HepG2 (cell line): ENCODE measurements around the gene PDSS2. TPM values are rescaled to one million over a fixed set of nuclear protein-coding genes. Genes with fewer than 3 reads are reported as not detected.

ENCODE experiments used
- ATAC-seq: fragments of 200-7000 bp; cut with Tn5 transposase; 3 replicates; pipeline ENCODE4 v1.9.1; 2020; ENCODE audit warnings: mild to moderate bottlenecking, moderate library complexity
- BruUV-seq: library from RNA; stranded (reverse); fragments of 400-500 nt; replicated peaks from 2 replicates; lab custom pipeline; 2021; lab: Mats Ljungman, UMichigan
- CTCF ChIA-PET: fragments of 300-600 bp; formaldehyde crosslinking; extraction: SDS; loops from one replicate; lab custom pipeline; 2021; ENCODE audit warnings: low total read pairs, inconsistent platforms, low intra/inter-chr PET ratio; lab: Yijun Ruan, JAX
- POLR2A ChIA-PET: fragments of 350-600 bp; sonication (Branson Sonifier 250); formaldehyde crosslinking; loops from one replicate; lab custom pipeline; 2020; ENCODE audit warnings: antibody characterized with exemption, inconsistent platforms; lab: Yijun Ruan, JAX
- DNase-seq: peaks from one replicate; pipeline ENCODE4 v3.0.0-alpha.2; 2015; ENCODE audit warnings: low spot score
- FAIRE-seq: peaks from 3 replicates; lab custom pipeline; 2011; peaks lifted over from hg19 to GRCh38; lab: Jason Lieb, UNC
- H2AFZ ChIP-seq: one replicate; pipeline ENCODE4 v1.6.1; 2011; ENCODE audit warnings: low read length, inconsistent platforms
- H3K27ac ChIP-seq: fragments of 300-600 bp; 3 replicates; pipeline ENCODE4 v1.8.0; 2011; ENCODE audit warnings: mixed run types, mild to moderate bottlenecking, mixed read lengths, low read length, inconsistent platforms; ENCODE audit not compliant: insufficient read depth; ENCODE audit errors: extremely low read length
- H3K27me3 ChIP-seq, 2 experiments: fragments of 200-600 bp in 1 of 2; 2 replicates in 1 of 2; 3 replicates in 1 of 2; pipeline versions ENCODE4 v1.6.0 to v1.8.0; 2011; ENCODE audit warnings: low read length in 2 of 2, mild to moderate bottlenecking in 2 of 2, moderate library complexity in 2 of 2, inconsistent platforms in 1 of 2; ENCODE audit not compliant: insufficient read depth in 2 of 2, control insufficient read depth in 1 of 2
- H3K36me3 ChIP-seq, 2 experiments: fragments of 200-600 bp in 1 of 2; replicated peaks in 1 of 2; 2 replicates in 1 of 2; 3 replicates in 1 of 2; pipeline versions ENCODE4 v1.5.1 to v1.8.0; 2011; ENCODE audit warnings: low read length in 2 of 2, inconsistent platforms in 1 of 2; ENCODE audit not compliant: insufficient read depth in 2 of 2, control insufficient read depth in 1 of 2
- H3K4me1 ChIP-seq: 2 replicates; pipeline ENCODE4 v1.5.1; 2012; ENCODE audit warnings: low read length, inconsistent platforms; ENCODE audit not compliant: insufficient read depth
- H3K4me2 ChIP-seq: 2 replicates; pipeline ENCODE4 v1.6.0; 2011; ENCODE audit warnings: low read depth, low read length, inconsistent platforms
- H3K4me3 ChIP-seq, 3 experiments: fragments of 200-600 bp in 1 of 3; sonication (generic), shearing (Covaris generic) in 1 of 3; replicated peaks in 1 of 3; 2 replicates each; pipeline ENCODE4 v1.5.1; 2011 to 2016; ENCODE audit warnings: low read length in 3 of 3, inconsistent platforms in 2 of 3, low read depth in 2 of 3, mild to moderate bottlenecking in 2 of 3, control low read depth in 1 of 3, mixed read lengths in 1 of 3; ENCODE audit not compliant: insufficient read depth in 1 of 3
- H3K79me2 ChIP-seq: one replicate; pipeline ENCODE4 v1.6.1; 2011; ENCODE audit warnings: low read length, inconsistent platforms; ENCODE audit not compliant: insufficient read depth
- H3K9ac ChIP-seq: 2 replicates; pipeline ENCODE4 v1.6.0; 2011; ENCODE audit warnings: mild to moderate bottlenecking, low read depth, low read length, inconsistent platforms; ENCODE audit not compliant: insufficient read depth
- H3K9me3 ChIP-seq: 2 replicates; pipeline ENCODE4 v1.5.1; 2012; ENCODE audit warnings: mild to moderate bottlenecking, low read length
- H4K20me1 ChIP-seq: 2 replicates; pipeline ENCODE4 v1.6.0; 2011; ENCODE audit warnings: inconsistent platforms, mild to moderate bottlenecking, low read length, moderate library complexity; ENCODE audit not compliant: insufficient read depth
- ARNTL ChIP-seq: sonication (generic); formaldehyde crosslinking; IDR thresholded peaks from 2 replicates; pipeline ENCODE4 v1.4.0; 2020; ENCODE audit warnings: mild to moderate bottlenecking, missing genetic modification reagents
- ELF3 ChIP-seq: IDR thresholded peaks from 2 replicates; pipeline ENCODE4 v1.6.1; 2016; ENCODE audit warnings: missing genetic modification reagents, missing compliant biosample characterization
- KDM6A ChIP-seq: IDR thresholded peaks from 2 replicates; pipeline ENCODE4 v1.6.1; 2016; ENCODE audit warnings: low read depth
- MNT ChIP-seq: fragments of 450-650 bp; IDR thresholded peaks from 2 replicates; pipeline ENCODE4 v1.6.1; 2016
- PHF20 ChIP-seq: sonication (generic); formaldehyde crosslinking; IDR thresholded peaks from 2 replicates; pipeline ENCODE4 v1.5.0; 2020; ENCODE audit warnings: mild to moderate bottlenecking, missing genetic modification reagents
- SMAD9 ChIP-seq: sonication (generic); formaldehyde crosslinking; IDR thresholded peaks from 2 replicates; pipeline ENCODE4 v1.5.1; 2020; ENCODE audit warnings: mild to moderate bottlenecking, missing genetic modification reagents
- TBX3 ChIP-seq: fragments of 450-650 bp; IDR thresholded peaks from 2 replicates; pipeline ENCODE4 v1.6.1; 2017; ENCODE audit warnings: antibody characterized with exemption, mild to moderate bottlenecking, inconsistent platforms, borderline replicate concordance
- ZBTB26 ChIP-seq: IDR thresholded peaks from 2 replicates; pipeline ENCODE4 v1.6.1; 2016; ENCODE audit warnings: missing compliant biosample characterization, missing genetic modification reagents, borderline replicate concordance
- ZFY ChIP-seq: sonication (generic); formaldehyde crosslinking; IDR thresholded peaks from 2 replicates; pipeline ENCODE4 v1.4.0; 2020; ENCODE audit warnings: missing genetic modification reagents
- ZNF333 ChIP-seq: sonication (generic); formaldehyde crosslinking; IDR thresholded peaks from 2 replicates; pipeline ENCODE4 v1.4.0; 2020; ENCODE audit warnings: mild to moderate bottlenecking, missing genetic modification reagents, borderline replicate concordance
- WGBS: methylation state at CpG from one replicate; pipeline ENCODE4 v1.1.6; 2017; ENCODE audit warnings: low lambda C conversion rate; 5-methylcytosine and 5-hydroxymethylcytosine counted together
- in situ Hi-C: cut with HindIII; loops from 2 replicates; pipeline ENCODE4 v1.10.0; 2017; ENCODE audit warnings: low pct_unique_long_range_greater_than_20kb; ENCODE audit not compliant: extremely low pct_ligation_motif_present
- intact Hi-C: fragments of 100-400 bp; cut with micrococcal nuclease; formaldehyde crosslinking; loops from one replicate; pipeline ENCODE4 v1.10.0; 2022; ENCODE audit not compliant: unreplicated experiment
- polyA plus RNA-seq, 8 experiments: library from polyadenylated mRNA; depleted of rRNA in 3 of 8; stranded (reverse) in 7 of 8; unstranded in 1 of 8; fragments of >200 nt; fragmentation: Illumina TruSeq in 4 of 8; extraction: Trizol in 4 of 8; gene quantifications; 2 replicates each; pipeline versions ENCODE4 v1.2.1 to v1.2.3, GENCODE V29; 2011 to 2016; ENCODE audit warnings: low read depth in 4 of 8, missing spikeins in 1 of 8, mixed read lengths in 1 of 8; ENCODE audit not compliant: insufficient read depth in 1 of 8
- total RNA-seq, 5 experiments: library from RNA; depleted of rRNA; stranded (reverse); fragments of >200 nt; fragmentation: Illumina TruSeq; extraction: Trizol; gene quantifications; 2 replicates each; pipeline ENCODE4 v1.2.3, GENCODE V29; 2016; ENCODE audit warnings: low read depth in 1 of 5
- TF ChIP-seq, protein P1 (sequence below): sonication (generic); formaldehyde crosslinking; IDR thresholded peaks from 2 replicates; pipeline ENCODE4 v1.4.0; 2020; ENCODE audit warnings: mild to moderate bottlenecking, missing genetic modification reagents
- TF ChIP-seq, protein P2 (sequence below): sonication (generic); formaldehyde crosslinking; IDR thresholded peaks from 2 replicates; pipeline ENCODE4 v1.8.0; 2022; ENCODE audit warnings: mild to moderate bottlenecking, missing genetic modification reagents, borderline replicate concordance

The PDSS2 gene
- total and polyA plus RNA-seq, 2 of the 13 experiments (the other 11 are each of a cell fraction or from before 2014, with no cell fraction given), result 16.2 to 17.0 TPM

- 98% methylated on average over 4 of the region's 4 CpGs for WGBS
- Histone ChIP-seq H3K36me3 (peaks cover 0 to 10% of the 10 kb centered on the region in 2 experiments; a peak in 1 of 5 replicates), H3K79me2 (no peaks in the 10 kb centered on the region), H3K4me3 (no peak overlapping the region), H3K4me2 (no peak overlapping the region), H2AFZ (no peak overlapping the region), H3K4me1 (peaks cover 9% of the 10 kb centered on the region; the same call in 1 of the 2 replicates), H3K27ac (no peak overlapping the region), H3K9me3 (no peaks in the 10 kb centered on the region), H3K9ac (no peak overlapping the region), H3K27me3 (no peaks in the 10 kb centered on the region), H4K20me1 (no peaks in the 10 kb centered on the region)
- BruUV-seq, result no TSS peak
- no peak for FAIRE-seq
- in situ Hi-C loops (no loop called here), intact Hi-C loops (no loop called here)
- DNase-seq, result no peak
- ChIA-PET CTCF (no interaction called here), POLR2A (no interaction called here)
- no peak for ATAC-seq
- TF ChIP-seq SMAD9 (CRISPR knock-in tag) (no peak), ZBTB26 (CRISPR knock-in tag) (no peak), ZNF333 (CRISPR knock-in tag) (no peak), KDM6A (CRISPR knock-in tag) (no peak), PHF20 (CRISPR knock-in tag) (no peak), ARNTL (CRISPR knock-in tag) (no peak), ELF3 (CRISPR knock-in tag) (no peak), MNT (no peak), TBX3 (no peak), ZFY (CRISPR knock-in tag) (no peak)
- TF ChIP-seq, protein P1, sequence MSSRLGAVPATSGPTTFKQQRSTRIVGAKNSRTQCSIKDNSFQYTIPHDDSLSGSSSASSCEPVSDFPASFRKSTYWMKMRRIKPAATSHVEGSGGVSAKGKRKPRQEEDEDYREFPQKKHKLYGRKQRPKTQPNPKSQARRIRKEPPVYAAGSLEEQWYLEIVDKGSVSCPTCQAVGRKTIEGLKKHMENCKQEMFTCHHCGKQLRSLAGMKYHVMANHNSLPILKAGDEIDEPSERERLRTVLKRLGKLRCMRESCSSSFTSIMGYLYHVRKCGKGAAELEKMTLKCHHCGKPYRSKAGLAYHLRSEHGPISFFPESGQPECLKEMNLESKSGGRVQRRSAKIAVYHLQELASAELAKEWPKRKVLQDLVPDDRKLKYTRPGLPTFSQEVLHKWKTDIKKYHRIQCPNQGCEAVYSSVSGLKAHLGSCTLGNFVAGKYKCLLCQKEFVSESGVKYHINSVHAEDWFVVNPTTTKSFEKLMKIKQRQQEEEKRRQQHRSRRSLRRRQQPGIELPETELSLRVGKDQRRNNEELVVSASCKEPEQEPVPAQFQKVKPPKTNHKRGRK (CRISPR knock-in tag), result no peak
- TF ChIP-seq, protein P2, sequence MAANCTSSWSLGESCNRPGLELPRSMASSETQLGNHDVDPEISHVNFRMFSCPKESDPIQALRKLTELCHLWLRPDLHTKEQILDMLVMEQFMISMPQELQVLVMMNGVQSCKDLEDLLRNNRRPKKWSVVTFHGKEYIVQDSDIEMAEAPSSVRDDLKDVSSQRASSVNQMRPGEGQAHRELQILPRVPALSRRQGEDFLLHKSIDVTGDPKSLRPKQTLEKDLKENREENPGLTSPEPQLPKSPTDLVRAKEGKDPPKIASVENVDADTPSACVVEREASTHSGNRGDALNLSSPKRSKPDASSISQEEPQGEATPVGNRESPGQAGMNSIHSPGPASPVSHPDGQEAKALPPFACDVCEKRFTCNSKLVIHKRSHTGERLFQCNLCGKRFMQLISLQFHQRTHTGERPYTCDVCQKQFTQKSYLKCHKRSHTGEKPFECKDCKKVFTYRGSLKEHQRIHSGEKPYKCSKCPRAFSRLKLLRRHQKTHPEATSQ (CRISPR knock-in tag), result no peak
These were observed 266.5 kb downstream of the PDSS2 start for GRCh38 chr6:107192830-107193229.
